Ammon's horn (tissue), 1 donor: ENCODE results near the gene RNU1-1.
"Not testable (repeated sequence)": the region's sequence is repeated elsewhere in the genome, so short reads cannot be mapped to it uniquely, and the experiment has no call there.

Experiments used
- DNase-seq: peaks from one replicate; pipeline ENCODE4 v3.0.0-alpha.2; 2016; ENCODE audit warnings: low spot score

RNU1-1 gene

GRCh38 chr1:16514107-16515055 is at the start of gene RNU1-1:
TSS of gene RNU1-1 (minus strand) at chr1:16514285.
- DNase-seq = peak; percentile 79

DNA sequence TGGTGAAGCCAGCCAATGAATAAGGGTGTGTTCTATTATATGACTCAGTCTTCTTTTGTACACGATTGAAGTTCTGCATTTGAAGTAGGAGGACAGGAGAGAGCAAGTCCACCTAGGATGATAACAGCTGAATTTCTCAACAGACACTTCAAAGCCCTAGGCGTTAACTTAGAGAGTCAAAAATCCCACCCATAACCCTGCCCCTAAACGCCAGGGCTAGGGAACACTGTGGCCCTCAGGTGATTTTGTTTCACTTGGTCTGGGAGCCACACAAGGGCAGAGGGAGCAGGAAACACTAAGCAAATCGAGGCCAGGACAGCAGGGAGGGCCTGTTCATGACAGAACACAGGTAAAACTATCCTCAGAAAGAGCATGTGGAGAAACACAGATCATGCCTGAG is 47.0 kb upstream of the RNU1-1 start:
- not testable (repeated sequence) for DNase-seq

DNA sequence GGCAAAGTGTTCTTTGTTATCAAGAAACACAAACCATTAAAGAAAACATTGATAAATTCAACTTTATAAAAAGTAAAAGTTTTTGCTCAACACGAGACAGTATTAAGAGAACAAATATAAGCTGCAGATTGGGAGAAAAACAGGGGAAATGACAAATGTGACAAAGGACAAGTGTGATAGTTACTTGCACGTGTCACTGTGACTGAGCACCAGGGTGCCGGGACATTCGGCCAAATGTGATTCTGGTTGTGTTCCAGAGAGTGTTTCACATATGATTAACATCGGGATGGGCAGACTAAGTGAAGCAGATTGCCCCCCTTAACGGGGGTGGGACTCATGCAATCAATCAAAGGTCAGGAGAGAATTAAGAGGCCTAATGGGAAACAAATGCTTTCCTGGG is 46.4 kb upstream of the RNU1-1 start:
- DNase-seq = not testable (repeated sequence)

- DNase-seq = not testable (repeated sequence)
These were observed 45.6 kb upstream of the RNU1-1 start for GRCh38 chr1:16559688-16560087.

DNA sequence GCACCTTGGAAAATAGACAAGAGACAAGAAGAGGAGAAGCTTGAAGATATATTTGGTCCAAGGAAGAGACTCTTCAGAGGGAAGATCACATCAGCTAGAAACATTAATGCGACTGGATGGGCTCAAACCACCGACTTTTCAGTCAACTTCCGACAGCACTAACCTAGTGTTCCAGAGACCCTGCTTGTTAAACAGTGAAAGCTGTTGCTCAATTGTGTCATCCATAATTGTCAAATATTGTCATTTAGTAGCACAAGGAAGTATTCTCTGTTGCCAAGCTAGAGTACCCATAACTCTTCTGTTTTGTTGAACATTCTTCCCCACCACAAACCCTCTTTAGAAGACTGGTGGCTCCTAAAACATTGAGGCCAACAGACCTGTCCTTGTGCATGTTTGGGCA is 42.9 kb upstream of the RNU1-1 start:
- not testable (repeated sequence) for DNase-seq

DNA sequence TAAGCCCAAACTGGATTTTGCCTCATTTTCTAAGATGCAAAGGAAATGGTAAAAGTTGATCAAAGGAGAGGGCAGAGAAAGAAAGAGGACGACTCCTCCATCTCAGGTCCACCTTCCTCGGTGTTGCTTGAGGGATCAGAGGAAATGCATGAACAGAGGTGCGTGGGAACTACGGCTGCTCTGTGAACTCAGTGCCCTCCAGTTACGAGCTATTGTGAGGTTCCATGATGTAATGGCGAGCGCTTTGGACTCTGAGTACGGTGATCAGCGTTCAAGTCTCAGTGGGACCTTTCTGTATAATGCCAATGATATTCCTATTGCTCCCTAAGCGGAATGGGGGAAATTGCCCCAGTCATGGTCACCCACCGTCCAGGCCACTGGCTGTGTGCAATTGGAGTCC is 39.2 kb upstream of the RNU1-1 start:
- not testable (repeated sequence) for DNase-seq

DNA sequence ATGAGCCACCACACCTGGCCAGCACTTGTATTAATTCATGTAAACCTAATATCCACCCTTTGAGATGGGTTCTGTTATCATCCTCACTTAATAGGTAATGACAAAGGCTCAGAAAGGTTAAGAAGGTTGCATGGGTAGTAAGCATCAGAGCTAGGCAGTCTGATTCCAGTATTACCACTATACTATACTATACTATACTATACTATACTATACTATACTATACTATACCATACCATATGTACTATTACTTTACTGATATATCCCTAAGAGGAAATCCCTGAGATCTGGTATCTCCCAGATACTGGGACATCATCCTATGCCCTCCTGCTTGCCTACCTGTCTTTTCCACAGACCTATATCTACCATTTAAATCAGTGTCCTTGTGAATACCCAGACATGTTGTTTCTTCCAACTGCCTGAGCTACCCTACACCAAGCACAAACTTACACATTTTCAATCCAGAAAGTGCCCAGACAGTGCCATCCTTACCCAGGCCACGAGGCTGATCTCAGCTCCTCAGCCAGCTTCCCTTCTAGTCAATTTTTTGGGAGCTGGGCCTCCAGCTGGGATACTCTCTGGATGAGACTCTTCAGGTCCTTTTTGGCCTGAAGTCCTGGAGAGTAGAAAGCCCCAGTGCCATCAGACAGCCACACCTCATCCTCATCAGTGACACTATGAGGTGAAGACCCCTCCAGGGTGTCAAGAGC is 36.3 kb upstream of the RNU1-1 start:
- not testable (repeated sequence) for DNase-seq

- DNase-seq = not testable (repeated sequence)
These were observed 35.5 kb upstream of the RNU1-1 start for GRCh38 chr1:16549545-16549944.

DNA sequence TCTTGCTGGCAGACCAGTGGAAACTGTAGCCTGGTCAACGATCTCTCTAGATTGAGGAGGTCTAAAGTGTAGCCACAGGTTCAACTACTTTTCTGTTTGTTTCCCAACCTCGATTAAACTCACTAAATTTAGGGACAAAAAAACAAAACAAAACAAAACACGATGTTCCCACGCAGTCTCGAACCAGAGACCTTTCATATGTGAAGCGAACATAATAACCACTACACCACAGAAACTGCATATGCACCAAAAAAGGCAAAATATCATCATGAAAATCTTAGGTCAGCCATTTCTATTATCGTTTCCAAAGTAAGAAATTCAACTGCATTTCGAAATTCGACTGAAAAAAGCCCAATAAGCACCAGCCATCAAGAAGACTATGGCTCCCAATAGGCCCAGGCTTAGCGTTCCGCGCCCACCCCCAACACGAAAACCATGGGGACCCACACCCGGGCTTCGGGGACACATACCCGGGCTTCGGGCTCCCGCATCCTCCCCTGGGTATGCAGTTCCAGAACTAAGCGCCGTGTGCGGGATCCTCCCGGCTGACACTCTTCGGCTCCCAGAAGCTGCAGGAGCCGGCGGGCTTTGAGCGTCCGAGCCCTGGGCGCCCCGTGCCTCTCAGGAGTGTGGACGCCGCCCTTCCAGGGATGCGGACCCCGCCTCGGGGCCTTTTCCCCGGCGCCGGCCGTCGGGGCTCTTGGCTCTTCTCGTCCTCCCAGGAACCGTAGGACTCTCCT is 33.6 kb upstream of the RNU1-1 start:
- DNase-seq = not testable (repeated sequence)

DNA sequence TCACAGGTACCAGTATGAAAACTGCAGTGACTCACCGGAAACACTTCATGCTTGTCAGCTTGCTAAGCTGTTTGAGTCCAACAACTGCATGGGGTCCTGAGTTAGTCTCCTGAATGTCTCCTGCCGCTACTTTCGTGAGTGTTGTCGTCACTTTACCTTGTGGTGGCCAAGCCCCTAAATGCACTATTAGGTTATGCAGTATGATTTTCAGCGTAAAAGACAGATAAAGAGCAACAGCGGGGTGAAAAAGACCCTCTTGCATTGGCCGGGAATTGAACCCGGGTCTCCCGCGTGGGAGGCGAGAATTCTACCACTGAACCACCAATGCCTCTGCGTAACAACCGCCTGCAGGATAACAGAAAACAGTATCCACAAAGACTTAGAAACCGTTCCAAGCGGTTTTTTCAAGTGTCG is 31.6 kb upstream of the RNU1-1 start:
- not testable (repeated sequence) for DNase-seq

DNA sequence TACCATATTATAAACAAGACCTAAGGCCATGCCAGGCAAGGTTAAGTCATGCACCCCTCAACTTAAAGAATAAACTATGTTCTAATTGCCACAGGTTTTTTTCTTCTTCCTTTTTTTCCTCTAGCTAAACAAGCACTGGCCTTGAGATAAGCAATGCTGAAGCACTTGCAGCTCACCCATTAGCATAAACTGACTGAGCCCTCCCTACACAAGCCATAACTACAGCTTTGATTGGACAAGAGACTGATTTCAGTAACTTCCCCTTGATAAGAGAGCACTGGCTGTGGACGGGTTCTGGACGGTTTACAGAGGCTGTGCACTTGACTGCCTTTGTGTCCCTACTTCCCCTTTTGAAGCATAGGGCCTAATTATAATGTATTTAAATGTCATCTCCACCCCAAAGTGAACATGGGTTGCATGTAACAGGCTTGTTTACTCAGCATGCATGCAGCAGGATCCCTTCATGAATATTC is 26.4 kb upstream of the RNU1-1 start:
- not testable (repeated sequence) for DNase-seq

DNA sequence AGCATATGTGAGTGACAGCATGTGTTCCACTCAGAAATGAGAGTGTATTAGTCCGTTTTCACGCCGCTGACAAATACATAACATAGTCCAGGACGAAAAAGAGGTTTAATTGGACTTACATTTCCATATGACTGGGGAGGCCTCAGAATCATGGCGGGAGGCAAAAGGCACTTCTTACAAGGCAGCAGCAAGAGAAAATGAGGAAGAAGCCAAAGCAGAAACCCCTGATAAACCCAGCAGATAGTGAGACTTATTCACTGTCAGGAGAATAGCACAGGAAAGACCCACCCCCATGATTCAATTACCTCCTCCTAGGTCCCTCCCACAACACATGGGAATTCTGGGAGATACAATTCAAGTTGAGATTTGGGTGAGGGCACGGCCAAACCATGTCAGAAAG is 23.4 kb upstream of the RNU1-1 start:
- DNase-seq = not testable (repeated sequence)

DNA sequence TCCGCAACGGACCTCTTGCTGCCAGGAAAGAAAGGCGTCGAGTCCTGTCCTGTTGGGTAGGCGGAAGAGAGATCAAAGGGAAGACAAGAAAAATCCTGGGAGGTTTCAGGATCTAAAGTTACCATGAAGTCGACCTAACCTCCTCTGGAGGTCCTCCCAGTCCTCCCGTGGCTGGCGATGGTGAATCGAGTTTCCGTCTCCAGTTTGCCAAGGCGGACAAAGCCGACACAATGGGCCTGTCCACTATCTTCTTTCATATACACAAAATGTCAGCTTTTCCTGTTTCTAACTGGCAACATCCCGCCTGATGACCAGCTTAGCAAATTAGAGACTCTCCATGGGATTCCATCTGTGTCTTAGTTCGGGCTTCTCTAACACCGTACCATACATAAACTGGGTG is 22.7 kb upstream of the RNU1-1 start:
- not testable (repeated sequence) for DNase-seq

DNA sequence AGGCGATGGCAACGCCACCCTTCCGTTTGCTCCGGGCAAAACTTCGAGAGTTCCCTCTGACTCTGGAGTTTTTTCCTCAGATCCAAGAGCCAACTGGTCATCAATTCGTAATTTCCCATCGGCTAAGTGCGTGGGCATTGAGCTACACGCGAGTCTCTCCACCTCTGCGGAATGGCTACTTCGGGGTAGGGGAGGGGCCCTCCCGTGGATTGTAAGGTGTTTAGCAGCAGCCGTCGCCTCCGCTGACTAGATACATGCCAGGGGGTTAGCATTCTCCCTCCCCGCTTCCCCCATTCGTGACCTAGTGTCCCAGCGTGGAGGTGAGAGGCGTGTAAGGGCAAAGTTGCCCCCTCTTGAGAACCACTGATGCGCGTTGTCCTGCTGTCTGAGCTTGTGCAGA is 21.8 kb upstream of the RNU1-1 start:
- not testable (repeated sequence) for DNase-seq

- DNase-seq = not testable (repeated sequence)
These were observed 21.4 kb upstream of the RNU1-1 start for GRCh38 chr1:16535487-16535886.

- DNase-seq = peak; percentile 12
These were observed 20.9 kb upstream of the RNU1-1 start for GRCh38 chr1:16534829-16535456.

DNA sequence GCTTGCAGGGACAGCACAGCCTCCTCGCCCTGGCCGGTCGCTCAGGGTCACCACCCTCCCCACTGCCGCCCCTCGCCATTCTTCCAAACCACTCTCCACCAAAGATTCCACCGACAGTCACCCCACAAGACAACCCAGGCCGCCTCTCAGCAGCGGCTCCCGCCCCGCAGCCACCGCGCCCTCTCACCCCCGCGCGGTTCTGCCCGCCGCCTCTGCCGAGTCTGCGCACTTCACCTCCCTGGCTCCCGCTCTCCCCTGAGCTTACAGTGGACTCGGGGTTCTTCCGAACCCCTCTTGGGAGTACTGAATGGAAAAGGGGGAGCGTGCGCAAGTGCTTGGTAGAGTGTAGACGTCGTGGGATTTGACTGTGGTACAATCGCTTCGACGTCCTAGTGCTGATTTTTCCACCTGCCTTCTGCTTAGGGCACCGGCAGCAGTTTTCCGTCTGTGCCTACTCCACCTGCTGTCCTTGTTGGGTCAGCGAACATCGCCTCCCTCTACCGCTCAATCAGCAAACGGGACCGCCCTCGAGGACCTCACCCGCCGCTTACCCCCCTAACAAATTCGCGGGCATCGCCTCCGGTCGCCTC is 20.2 kb upstream of the RNU1-1 start:
- DNase-seq = not testable (repeated sequence)

GRCh38 chr1:16532235-16532991 is 18.3 kb upstream of the RNU1-1 start:
- not testable (repeated sequence) for DNase-seq

GRCh38 chr1:16528338-16528737 is 14.3 kb upstream of the RNU1-1 start:
- not testable (repeated sequence) for DNase-seq

- not testable (repeated sequence) for DNase-seq
These were observed 11.7 kb upstream of the RNU1-1 start for GRCh38 chr1:16525769-16526168.
